Cardiac muscle cell (in vitro differentiated cells and primary cell): ENCODE measurements around the gene ETAA1. TPM values are rescaled to one million over a fixed set of nuclear protein-coding genes. Genes with fewer than 3 reads are reported as not detected.

Experiments
- DNase-seq, 2 donors: peaks; one replicate each; pipeline versions ENCODE4 v3.0.0 to v3.0.0-alpha.2; 2010 to 2017; ENCODE audit warnings: low read depth in 1 of 2, low spot score in 1 of 2
- H3K27ac ChIP-seq: fragments of 200-600 bp; sonication (generic); 2 replicates; pipeline ENCODE4 v1.5.1; 2016
- H3K27me3 ChIP-seq: fragments of 200-600 bp; sonication (generic); 2 replicates; pipeline ENCODE4 v1.6.0; 2016; ENCODE audit warnings: control low read depth
- H3K36me3 ChIP-seq: fragments of 200-600 bp; sonication (generic); 2 replicates; pipeline ENCODE4 v1.5.1; 2016; ENCODE audit warnings: control low read depth
- H3K4me1 ChIP-seq: fragments of 200-600 bp; sonication (generic); 2 replicates; pipeline ENCODE4 v1.8.1; 2017; ENCODE audit warnings: low read depth, mild to moderate bottlenecking, mixed run types
- H3K4me3 ChIP-seq: fragments of 200-600 bp; sonication (generic); 2 replicates; pipeline ENCODE4 v1.5.1; 2016; ENCODE audit warnings: mild to moderate bottlenecking
- H3K9me3 ChIP-seq: fragments of 200-600 bp; sonication (generic); 2 replicates; pipeline ENCODE4 v1.5.1; 2017; ENCODE audit warnings: low read depth, mild to moderate bottlenecking, control low read depth
- polyA plus RNA-seq: library from polyadenylated mRNA; unstranded; fragments of >200 nt; fragmentation: Nextera tagmentation; extraction: Ambion mirVana; gene quantifications from 2 replicates; pipeline ENCODE4 v1.2.1, GENCODE V29; 2016
- total RNA-seq: library from RNA; depleted of rRNA; stranded (reverse); fragments of >200 nt; gene quantifications from 2 replicates; pipeline ENCODE4 v1.2.3, GENCODE V29; 2016
- TF ChIP-seq, protein P1 (sequence below): IDR thresholded peaks from 2 replicates; pipeline ENCODE4 v1.5.1; 2012; ENCODE audit warnings: low read depth, mild to moderate bottlenecking, low read length

ETAA1 gene
- total and polyA plus RNA-seq, 2 experiments from 2014 or later: 8.9 to 26.5 TPM

GRCh38 chr2:67379048-67379447, 18.1 kb upstream of the ETAA1 start:
- H3K9me3 ChIP-seq: no peaks in the 10 kb centered on the region
- no peaks in the 10 kb centered on the region for H3K4me1 ChIP-seq
- H3K36me3 ChIP-seq: no peaks in the 10 kb centered on the region
- H3K27me3 ChIP-seq: no peaks in the 10 kb centered on the region
- no peak overlapping the region for H3K4me3 ChIP-seq
- H3K27ac ChIP-seq: no peak overlapping the region
- no peak for DNase-seq
- TF ChIP-seq, protein P1, sequence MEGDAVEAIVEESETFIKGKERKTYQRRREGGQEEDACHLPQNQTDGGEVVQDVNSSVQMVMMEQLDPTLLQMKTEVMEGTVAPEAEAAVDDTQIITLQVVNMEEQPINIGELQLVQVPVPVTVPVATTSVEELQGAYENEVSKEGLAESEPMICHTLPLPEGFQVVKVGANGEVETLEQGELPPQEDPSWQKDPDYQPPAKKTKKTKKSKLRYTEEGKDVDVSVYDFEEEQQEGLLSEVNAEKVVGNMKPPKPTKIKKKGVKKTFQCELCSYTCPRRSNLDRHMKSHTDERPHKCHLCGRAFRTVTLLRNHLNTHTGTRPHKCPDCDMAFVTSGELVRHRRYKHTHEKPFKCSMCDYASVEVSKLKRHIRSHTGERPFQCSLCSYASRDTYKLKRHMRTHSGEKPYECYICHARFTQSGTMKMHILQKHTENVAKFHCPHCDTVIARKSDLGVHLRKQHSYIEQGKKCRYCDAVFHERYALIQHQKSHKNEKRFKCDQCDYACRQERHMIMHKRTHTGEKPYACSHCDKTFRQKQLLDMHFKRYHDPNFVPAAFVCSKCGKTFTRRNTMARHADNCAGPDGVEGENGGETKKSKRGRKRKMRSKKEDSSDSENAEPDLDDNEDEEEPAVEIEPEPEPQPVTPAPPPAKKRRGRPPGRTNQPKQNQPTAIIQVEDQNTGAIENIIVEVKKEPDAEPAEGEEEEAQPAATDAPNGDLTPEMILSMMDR: no peak

GRCh38 chr2:67384123-67384822, 12.9 kb upstream of the ETAA1 start:
- TF ChIP-seq, protein P1: no peak
- Histone ChIP-seq H3K36me3 (no peaks in the 10 kb centered on the region), H3K27me3 (no peaks in the 10 kb centered on the region), H3K27ac (no peak overlapping the region), H3K4me1 (no peaks in the 10 kb centered on the region), H3K4me3 (no peak overlapping the region), H3K9me3 (no peaks in the 10 kb centered on the region)
- no peak for DNase-seq

- H3K9me3 ChIP-seq: no peaks in the 10 kb centered on the region
- H3K4me3 ChIP-seq: no peak overlapping the region
- H3K27ac ChIP-seq: no peak overlapping the region
- H3K36me3 ChIP-seq: no peaks in the 10 kb centered on the region
- DNase-seq: no peak
- H3K27me3 ChIP-seq: no peaks in the 10 kb centered on the region
- H3K4me1 ChIP-seq: no peaks in the 10 kb centered on the region
- TF ChIP-seq, protein P1: no peak
Observed at GRCh38 chr2:67388680-67389079, 8.5 kb upstream of the ETAA1 start.

- Histone ChIP-seq H3K36me3 (no peaks in the 10 kb centered on the region), H3K4me1 (no peaks in the 10 kb centered on the region), H3K9me3 (no peaks in the 10 kb centered on the region), H3K4me3 (no peak overlapping the region), H3K27ac (no peak overlapping the region), H3K27me3 (no peaks in the 10 kb centered on the region)
- TF ChIP-seq, protein P1: no peak
- peak in 1 of 2 donors; percentile 80 for DNase-seq
Observed at GRCh38 chr2:67389286-67389685, 7.8 kb upstream of the ETAA1 start.

DNA sequence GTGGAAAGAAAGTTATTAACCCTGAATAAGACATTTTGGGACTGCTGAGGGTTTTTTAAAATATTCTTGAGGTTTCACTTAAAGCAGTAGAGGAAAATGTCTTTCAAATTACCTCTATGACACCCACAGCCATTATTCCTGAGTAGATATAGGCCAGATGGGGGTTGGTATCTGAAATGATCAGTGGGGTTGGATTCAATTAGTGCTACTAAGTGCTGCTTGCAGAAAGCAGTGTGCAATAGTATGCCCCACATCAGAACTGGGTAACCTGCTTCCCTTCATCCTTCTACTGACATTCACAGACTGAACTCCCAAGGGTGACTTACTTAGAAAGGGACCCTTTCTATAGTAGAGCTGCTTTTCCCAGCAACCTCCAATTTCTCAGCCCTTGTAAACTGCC, 7.3 kb upstream of the ETAA1 start:
- Histone ChIP-seq H3K9me3 (no peaks in the 10 kb centered on the region), H3K27ac (no peak overlapping the region), H3K4me3 (no peak overlapping the region), H3K4me1 (no peaks in the 10 kb centered on the region), H3K36me3 (no peaks in the 10 kb centered on the region), H3K27me3 (no peaks in the 10 kb centered on the region)
- TF ChIP-seq, protein P1: no peak
- peak in 1 of 2 donors; percentile 1 for DNase-seq
